Motor neuron (in vitro differentiated cells): ENCODE measurements around the gene NBEAL2. TPM values are rescaled to one million over a fixed set of nuclear protein-coding genes. Genes with fewer than 3 reads are reported as not detected.

ENCODE experiments used
- ATAC-seq, 8 experiments: fragments of 200-7000 bp; cut with Tn5 transposase; replicated peaks in 6 of 8; 2 replicates each; pipeline ENCODE4 v1.8.0; 2021; ENCODE audit warnings: mild to moderate bottlenecking in 8 of 8, moderate library complexity in 8 of 8
- H3K27ac ChIP-seq, 2 donors: fragments of 250-450 bp; sonication (Bioruptor Pico); 2 replicates each; pipeline ENCODE4 v1.9.0; 2021; ENCODE audit warnings: antibody characterized with exemption in 2 of 2, mild to moderate bottlenecking in 2 of 2, moderate library complexity in 1 of 2
- H3K4me1 ChIP-seq, 2 donors: fragments of 250-450 bp; sonication (Bioruptor Pico); replicated peaks in 1 of 2; 2 replicates each; pipeline ENCODE4 v1.6.1; 2021; ENCODE audit warnings: antibody characterized with exemption in 2 of 2, mild to moderate bottlenecking in 2 of 2, moderate library complexity in 1 of 2
- H3K4me3 ChIP-seq, 5 donors: fragments of 250-450 bp; sonication (Bioruptor Pico); 2 replicates each; pipeline ENCODE4 v1.9.0; 2021; ENCODE audit warnings: antibody characterized with exemption in 5 of 5, mild to moderate bottlenecking in 5 of 5, moderate library complexity in 4 of 5
- WGBS, 10 experiments: fragments of 450-650 bp; shearing (Covaris generic); methylation state at CpG; one replicate each; pipeline ENCODE4 v1.0.0; 2022; 5-methylcytosine and 5-hydroxymethylcytosine counted together
- in situ Hi-C, 9 experiments: fragments of 400-800 bp; cut with MboI; loops; one replicate each; pipeline ENCODE4 v1.15.0; 2021; ENCODE audit warnings: low sequenced_read_pairs in 9 of 9, low pct_unique_long_range_greater_than_20kb in 2 of 9; ENCODE audit not compliant: unreplicated experiment in 9 of 9
- total RNA-seq, 8 experiments: library from RNA; unstranded; fragments of 300-600 nt; gene quantifications; 2 replicates each; pipeline versions ENCODE4 v1.2.3 to v1.2.4, GENCODE V29; 2022

NBEAL2 gene
- total RNA-seq, 8 experiments from 2014 or later: 1.7 to 23.4 (median 4.4) TPM

DNA sequence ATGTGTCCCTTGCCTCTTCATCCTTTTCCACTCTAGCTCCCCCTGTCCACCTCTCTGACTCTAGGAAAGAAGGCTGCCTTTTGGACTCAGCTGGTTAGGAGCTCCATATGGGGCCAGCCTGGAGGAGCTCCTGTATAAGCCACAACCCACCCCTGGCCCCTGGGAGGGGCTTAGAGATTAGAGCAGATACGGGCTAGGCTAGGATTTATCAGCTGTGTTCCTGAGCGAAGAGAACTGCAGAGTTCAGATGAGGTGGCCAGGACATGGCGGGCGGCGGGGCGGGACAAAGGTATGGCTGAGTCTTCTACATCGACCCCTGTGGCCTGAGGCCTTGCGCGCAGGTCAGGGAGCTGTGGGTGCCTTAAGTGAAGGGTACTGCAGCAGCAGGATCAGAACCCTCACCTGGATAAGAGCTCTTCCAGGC, 7.9 kb downstream of the NBEAL2 start:
- peak in 7 of 8 experiments; percentile 7 to 74 (median 57) for ATAC-seq
- Histone ChIP-seq H3K27ac (peak overlapping the region in 1 of 2 donors; percentile 54), H3K4me1 (peaks cover 0 to 10% of the 10 kb centered on the region in 2 donors), H3K4me3 (no peak overlapping the region)
- 80 to 95% (median 85%) methylated on average over 2 to 7 of the region's 9 CpGs; no CpG with 5 or more reads in 7 of the 10 experiments for WGBS, 10 experiments
- in situ Hi-C loops: no loop called here

- in situ Hi-C loops: no loop called here
- Histone ChIP-seq H3K4me1 (peaks cover 0 to 10% of the 10 kb centered on the region in 2 donors), H3K27ac (peak overlapping the region in 1 of 2 donors; percentile 54), H3K4me3 (no peak overlapping the region)
- WGBS, 10 experiments: 20 to 100% (median 55%) methylated on average over 1 to 2 of the region's 16 CpGs; no CpG with 5 or more reads in 6 of the 10 experiments
- peak in 6 of 8 experiments; percentile 3 to 64 (median 12) for ATAC-seq
Observed at GRCh38 chr3:46987743-46988401, 8.4 kb downstream of the NBEAL2 start.

DNA sequence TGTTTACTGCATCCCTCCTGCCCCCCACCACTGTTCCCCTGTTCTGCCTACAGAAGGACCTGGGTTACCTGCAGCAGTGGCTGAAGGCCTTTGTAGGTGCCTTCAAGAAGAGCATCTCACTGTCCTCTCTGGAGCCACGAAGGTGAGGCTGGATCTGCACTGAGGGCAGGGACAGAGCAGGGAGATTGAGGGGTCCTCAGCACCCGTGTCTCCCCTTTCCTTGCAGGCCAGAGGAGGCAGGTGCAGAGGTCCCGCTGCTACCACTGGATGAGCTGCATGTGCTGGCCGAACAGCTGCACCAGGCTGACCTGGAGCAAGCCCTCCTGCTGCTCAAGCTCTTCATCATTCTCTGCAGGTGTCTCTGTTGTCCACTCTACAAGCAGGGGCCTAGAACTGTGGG, 9.2 kb downstream of the NBEAL2 start:
- Histone ChIP-seq H3K4me1 (peaks cover 0 to 10% of the 10 kb centered on the region in 2 donors), H3K4me3 (no peak overlapping the region), H3K27ac (no peak overlapping the region)
- no peak for ATAC-seq
- no CpG with 5 or more reads among the region's 4 CpGs for WGBS, 10 experiments
- in situ Hi-C loops: no loop called here

GRCh38 chr3:46989146-46989810, 9.8 kb downstream of the NBEAL2 start:
- WGBS, 10 experiments: 61 to 100% (median 100%) methylated on average over 1 to 4 of the region's 17 CpGs; no CpG with 5 or more reads in 7 of the 10 experiments
- ATAC-seq: no peak
- H3K4me1 ChIP-seq: peaks cover 0 to 10% of the 10 kb centered on the region in 2 donors
- no peak overlapping the region for H3K27ac ChIP-seq
- no peak overlapping the region for H3K4me3 ChIP-seq
- in situ Hi-C loops: no loop called here

- H3K27ac ChIP-seq: no peak overlapping the region
- H3K4me3 ChIP-seq: no peak overlapping the region
- no peak for ATAC-seq
- in situ Hi-C loops: no loop called here
- H3K4me1 ChIP-seq: peaks cover 0 to 10% of the 10 kb centered on the region in 2 donors
- 40 to 100% (median 73%) methylated on average over 1 to 4 of the region's 11 CpGs; no CpG with 5 or more reads in 3 of the 10 experiments for WGBS, 10 experiments
Observed at GRCh38 chr3:46990573-46991374, 11.3 kb downstream of the NBEAL2 start.

GRCh38 chr3:46991406-46992165, 12.1 kb downstream of the NBEAL2 start:
- in situ Hi-C loops: no loop called here
- Histone ChIP-seq H3K27ac (no peak overlapping the region), H3K4me1 (peaks cover 0 to 10% of the 10 kb centered on the region in 2 donors), H3K4me3 (no peak overlapping the region)
- ATAC-seq: no peak
- WGBS, 10 experiments: 73 to 94% (median 81%) methylated on average over 2 to 7 of the region's 16 CpGs; no CpG with 5 or more reads in 6 of the 10 experiments

DNA sequence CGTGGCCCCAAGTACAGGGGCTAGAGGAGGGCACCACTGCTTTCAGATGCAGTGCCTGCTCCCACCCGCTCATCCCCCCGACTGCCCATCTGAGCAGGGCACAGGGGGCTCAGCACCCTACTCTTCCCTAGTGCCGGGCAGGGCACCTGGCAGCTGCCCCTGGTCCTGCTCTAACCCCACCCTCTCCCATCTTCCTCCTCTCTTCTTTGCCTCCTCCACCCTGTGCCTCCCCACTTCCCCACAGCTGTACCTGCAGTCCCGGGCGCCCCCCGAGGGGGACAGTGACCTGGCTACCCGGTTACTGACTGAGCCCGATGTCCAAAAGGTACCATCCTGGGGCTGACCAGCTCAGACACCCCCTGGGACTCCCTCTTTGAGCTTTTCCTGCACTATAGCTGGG, 12.8 kb downstream of the NBEAL2 start:
- 20 to 90% methylated on average over 1 to 2 of the region's 9 CpGs; no CpG with 5 or more reads in 8 of the 10 experiments for WGBS, 10 experiments
- Histone ChIP-seq H3K27ac (no peak overlapping the region), H3K4me1 (peaks cover 0 to 5% of the 10 kb centered on the region in 2 donors), H3K4me3 (no peak overlapping the region)
- in situ Hi-C loops: no loop called here
- ATAC-seq: no peak

DNA sequence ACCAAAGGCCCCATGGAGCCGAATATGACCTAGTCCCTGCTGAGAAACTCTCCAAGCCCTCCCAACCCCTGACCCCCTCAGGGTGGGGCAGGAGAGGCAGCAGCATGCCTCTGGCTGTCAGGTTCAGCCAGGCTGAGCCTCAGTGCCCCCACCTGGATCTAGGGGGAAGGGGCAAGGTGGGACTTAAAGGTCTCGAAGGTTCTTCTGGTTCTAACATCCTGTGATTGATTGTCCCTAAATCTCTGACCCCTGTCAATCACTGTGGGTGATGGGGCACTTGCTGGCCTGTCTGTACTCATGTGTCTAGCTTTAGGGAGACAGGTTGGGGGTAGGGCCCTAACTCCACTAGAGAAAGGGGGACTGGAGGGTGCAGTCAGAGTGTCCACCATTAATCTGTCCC, 13.8 kb downstream of the NBEAL2 start:
- Histone ChIP-seq H3K4me1 (no peaks in the 10 kb centered on the region), H3K27ac (no peak overlapping the region), H3K4me3 (no peak overlapping the region)
- in situ Hi-C loops: no loop called here
- no peak for ATAC-seq
- 0 to 80% (median 51%) methylated on average over 1 of the region's 2 CpGs; no CpG with 5 or more reads in 6 of the 10 experiments for WGBS, 10 experiments

- Histone ChIP-seq H3K4me3 (no peak overlapping the region), H3K27ac (no peak overlapping the region), H3K4me1 (no peaks in the 10 kb centered on the region)
- 76 to 100% (median 100%) methylated on average over 1 to 4 of the region's 7 CpGs; no CpG with 5 or more reads in 7 of the 10 experiments for WGBS, 10 experiments
- in situ Hi-C loops: no loop called here
- no peak for ATAC-seq
Observed at GRCh38 chr3:46993986-46994385, 14.5 kb downstream of the NBEAL2 start.

DNA sequence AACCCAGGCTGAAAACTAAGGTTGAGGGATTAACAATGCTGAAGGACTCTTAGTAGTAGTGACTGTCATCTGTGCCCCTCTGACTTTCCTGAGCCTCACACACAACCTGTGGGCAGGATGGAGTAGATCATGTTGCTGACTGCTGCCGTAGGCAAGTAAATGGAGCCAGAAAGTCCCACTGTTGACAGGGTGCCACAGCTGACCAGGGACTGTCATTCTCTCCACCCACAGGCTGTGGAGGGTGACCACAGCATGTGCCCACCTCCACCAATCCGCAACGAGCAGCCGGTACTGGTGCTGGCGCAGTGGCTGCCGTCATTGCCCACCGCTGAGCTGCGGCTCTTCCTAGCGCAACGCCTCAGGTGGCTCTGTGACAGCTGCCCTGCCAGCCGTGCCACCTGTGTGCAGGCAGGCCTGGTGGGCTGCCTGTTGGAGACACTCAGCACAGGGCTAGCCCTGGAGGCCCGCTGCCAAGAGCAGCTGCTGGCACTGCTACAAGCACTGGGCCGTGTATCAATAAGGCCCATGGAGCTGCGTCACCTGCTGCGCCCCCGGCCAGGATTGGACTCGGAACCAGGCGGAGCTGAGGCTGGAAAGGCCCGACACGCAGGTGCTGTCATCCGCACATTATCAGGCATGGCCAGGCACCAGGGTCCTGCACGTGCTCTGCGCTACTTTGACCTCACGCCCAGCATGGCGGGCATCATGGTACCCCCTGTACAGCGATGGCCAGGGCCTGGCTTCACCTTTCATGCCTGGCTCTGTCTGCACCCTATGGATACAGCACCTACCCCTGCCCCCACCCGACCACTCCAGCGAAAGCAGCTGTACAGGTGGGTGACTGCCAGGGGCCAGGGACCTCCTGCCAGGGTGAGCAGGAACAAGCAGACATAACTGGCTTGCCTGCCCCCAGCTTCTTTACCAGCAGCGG, 15.6 kb downstream of the NBEAL2 start:
- H3K27ac ChIP-seq: no peak overlapping the region
- in situ Hi-C loops: no loop called here
- H3K4me1 ChIP-seq: no peaks in the 10 kb centered on the region
- ATAC-seq: no peak
- H3K4me3 ChIP-seq: no peak overlapping the region
- 50 to 100% (median 92%) methylated on average over 1 to 9 of the region's 29 CpGs; no CpG with 5 or more reads in 5 of the 10 experiments for WGBS, 10 experiments

- H3K4me1 ChIP-seq: no peaks in the 10 kb centered on the region
- no peak for ATAC-seq
- in situ Hi-C loops: no loop called here
- H3K27ac ChIP-seq: no peak overlapping the region
- 100% methylated on average over 1 to 4 of the region's 22 CpGs; no CpG with 5 or more reads in 8 of the 10 experiments for WGBS, 10 experiments
- no peak overlapping the region for H3K4me3 ChIP-seq
Observed at GRCh38 chr3:46995901-46996562, 16.6 kb downstream of the NBEAL2 start.
